OCI-LY7 (cell line): Measurements from ENCODE around the gene SOST.

ENCODE experiments used
- EZH2phosphoT487 ChIP-seq: fragments of 200-600 bp; sonication (generic); IDR thresholded peaks from 2 replicates; pipeline ENCODE4 v1.6.1; 2018; ENCODE audit warnings: low read depth, borderline replicate concordance, mild to moderate bottlenecking, mixed run types, antibody characterized with exemption, low read length, moderate library complexity, mixed read lengths
- TF ChIP-seq, protein P1 (sequence below): fragments of 200-600 bp; sonication (generic); conservative IDR thresholded peaks from 2 replicates; pipeline ENCODE4 v1.5.1; 2014; ENCODE audit warnings: mild to moderate bottlenecking, antibody characterized with exemption, low read length, moderate library complexity, mixed read lengths

DNA sequence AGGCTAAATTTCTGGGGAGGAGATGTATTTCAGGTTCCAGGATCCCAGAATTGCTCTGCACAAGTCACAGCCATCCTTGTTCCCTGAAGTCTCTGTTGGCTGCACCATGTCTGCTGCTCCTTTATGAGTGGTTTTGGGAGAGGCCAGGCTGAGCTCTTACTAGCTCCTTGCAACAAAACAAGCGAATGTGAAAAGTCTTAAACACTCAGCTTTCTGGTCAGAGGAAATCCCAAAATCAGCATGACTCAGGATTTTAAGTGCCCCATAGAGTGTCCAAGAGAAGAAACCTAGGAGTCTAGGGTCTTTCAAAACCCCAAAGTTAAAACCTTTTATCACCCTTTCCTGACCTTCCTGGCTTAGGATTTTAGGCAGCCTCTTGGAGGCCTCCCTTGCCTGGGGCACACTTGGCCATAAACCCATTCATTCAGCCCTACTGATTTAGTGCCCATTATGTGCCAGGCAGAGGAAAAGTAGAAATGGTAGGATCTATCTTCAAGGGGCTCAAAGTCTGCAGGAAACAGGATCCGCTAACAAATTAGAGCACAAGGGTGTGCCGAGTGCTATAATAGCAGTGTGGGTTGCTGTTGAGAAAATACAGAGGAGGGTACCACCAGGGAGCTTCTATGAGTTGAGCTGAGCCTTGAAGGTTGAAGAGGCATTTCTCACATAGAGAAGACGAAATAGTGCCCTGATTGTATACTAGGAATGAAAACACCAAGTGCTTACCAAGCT lies 36.9 kb downstream of the SOST start:
- TF ChIP-seq, protein P1, sequence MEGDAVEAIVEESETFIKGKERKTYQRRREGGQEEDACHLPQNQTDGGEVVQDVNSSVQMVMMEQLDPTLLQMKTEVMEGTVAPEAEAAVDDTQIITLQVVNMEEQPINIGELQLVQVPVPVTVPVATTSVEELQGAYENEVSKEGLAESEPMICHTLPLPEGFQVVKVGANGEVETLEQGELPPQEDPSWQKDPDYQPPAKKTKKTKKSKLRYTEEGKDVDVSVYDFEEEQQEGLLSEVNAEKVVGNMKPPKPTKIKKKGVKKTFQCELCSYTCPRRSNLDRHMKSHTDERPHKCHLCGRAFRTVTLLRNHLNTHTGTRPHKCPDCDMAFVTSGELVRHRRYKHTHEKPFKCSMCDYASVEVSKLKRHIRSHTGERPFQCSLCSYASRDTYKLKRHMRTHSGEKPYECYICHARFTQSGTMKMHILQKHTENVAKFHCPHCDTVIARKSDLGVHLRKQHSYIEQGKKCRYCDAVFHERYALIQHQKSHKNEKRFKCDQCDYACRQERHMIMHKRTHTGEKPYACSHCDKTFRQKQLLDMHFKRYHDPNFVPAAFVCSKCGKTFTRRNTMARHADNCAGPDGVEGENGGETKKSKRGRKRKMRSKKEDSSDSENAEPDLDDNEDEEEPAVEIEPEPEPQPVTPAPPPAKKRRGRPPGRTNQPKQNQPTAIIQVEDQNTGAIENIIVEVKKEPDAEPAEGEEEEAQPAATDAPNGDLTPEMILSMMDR, result no peak
- no peak for TF ChIP-seq EZH2phosphoT487
